Adipocyte (in vitro differentiated cells): Measurements from ENCODE around the gene CLCN6.
"Not testable (repeated sequence)": the region's sequence is repeated elsewhere in the genome, so short reads cannot be mapped to it uniquely, and the experiment has no call there.

ENCODE experiments used
- DNase-seq: peaks from one replicate; pipeline ENCODE4 v3.0.0-alpha.2; 2015; ENCODE audit warnings: low read depth
- H3K27me3 ChIP-seq: replicated peaks from 2 replicates; pipeline ENCODE4 v1.7.0; 2013; ENCODE audit warnings: mild to moderate bottlenecking, low read length, moderate library complexity; ENCODE audit not compliant: control insufficient read depth, insufficient read depth
- H3K36me3 ChIP-seq: 2 replicates; pipeline ENCODE4 v1.7.0; 2013; ENCODE audit warnings: low read length, mild to moderate bottlenecking, moderate library complexity; ENCODE audit not compliant: control insufficient read depth, insufficient read depth, severe bottlenecking
- H3K4me1 ChIP-seq: 2 replicates; pipeline ENCODE4 v1.7.0; 2013; ENCODE audit warnings: mild to moderate bottlenecking, low read length, moderate library complexity; ENCODE audit not compliant: control insufficient read depth, insufficient read depth
- H3K4me3 ChIP-seq: 2 replicates; pipeline ENCODE4 v1.7.0; 2013; ENCODE audit warnings: mild to moderate bottlenecking, low read length, moderate library complexity
- H3K9ac ChIP-seq: 2 replicates; pipeline ENCODE4 v1.7.0; 2013; ENCODE audit warnings: mild to moderate bottlenecking, low read length, moderate library complexity
- H3K9me3 ChIP-seq: 2 replicates; pipeline ENCODE4 v1.7.0; 2013; ENCODE audit warnings: mild to moderate bottlenecking, low read length, moderate library complexity; ENCODE audit not compliant: control insufficient read depth

Gene CLCN6

DNA sequence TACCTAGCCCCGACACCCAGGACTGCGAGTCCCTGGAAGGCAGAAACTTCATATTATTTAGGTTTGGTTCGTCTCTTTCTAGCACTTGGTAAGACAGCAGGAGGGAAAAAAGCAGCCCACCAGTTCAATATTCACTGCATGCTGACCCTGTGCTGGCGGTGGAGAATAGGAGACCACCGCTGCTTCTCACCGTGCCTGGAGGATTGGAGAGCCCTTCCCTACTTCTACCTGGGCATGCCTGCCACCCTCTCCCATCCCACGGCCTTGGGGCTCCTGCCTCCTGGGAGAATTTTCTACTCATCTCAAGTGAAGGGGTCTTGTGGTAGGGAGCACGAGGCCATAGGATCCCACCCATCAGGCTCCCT, 5.6 kb upstream of the CLCN6 start:
- Histone ChIP-seq H3K9ac (no peak overlapping the region), H3K27me3 (no peaks in the 10 kb centered on the region), H3K36me3 (peaks cover 33% of the 10 kb centered on the region), H3K4me3 (no peak overlapping the region), H3K4me1 (peaks cover 52% of the 10 kb centered on the region), H3K9me3 (no peaks in the 10 kb centered on the region)
- no peak for DNase-seq

DNA sequence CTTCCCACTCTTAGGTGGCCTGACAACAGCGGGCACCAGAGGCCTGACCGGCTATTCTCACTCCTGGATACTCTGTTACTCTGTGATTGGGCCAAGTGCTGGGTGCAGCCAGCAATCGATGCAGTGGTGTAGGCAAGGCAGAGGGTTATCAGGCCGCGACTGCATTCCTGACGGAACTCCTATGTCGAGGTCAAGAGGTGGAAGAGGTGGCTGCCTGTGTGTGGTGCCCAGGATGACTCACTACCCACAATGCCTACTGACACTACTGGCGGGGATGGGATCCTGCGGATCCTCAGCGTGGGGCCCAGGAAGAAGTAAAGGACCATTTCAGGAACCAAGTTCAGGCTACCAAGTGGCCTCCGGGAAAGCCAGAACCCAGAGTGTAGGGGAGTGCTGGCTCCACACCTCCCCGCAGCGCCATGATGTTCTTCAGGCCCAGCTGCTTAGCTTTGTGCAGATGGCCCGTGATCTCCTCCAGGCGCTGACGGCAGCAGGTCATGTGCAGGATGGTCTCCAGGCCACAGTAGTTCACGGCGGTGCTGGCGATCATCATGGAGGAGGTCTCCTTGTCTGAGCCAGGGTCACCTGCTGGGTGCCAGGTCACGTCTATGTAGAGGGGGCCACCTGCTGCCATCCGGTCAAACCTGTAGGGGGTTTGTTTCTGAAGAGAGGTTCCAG, 5.1 kb upstream of the CLCN6 start:
- H3K36me3 ChIP-seq: peaks cover 27% of the 10 kb centered on the region
- H3K4me1 ChIP-seq: peaks cover 52% of the 10 kb centered on the region
- no peaks in the 10 kb centered on the region for H3K9me3 ChIP-seq
- no peak overlapping the region for H3K9ac ChIP-seq
- H3K27me3 ChIP-seq: no peaks in the 10 kb centered on the region
- DNase-seq: no peak
- peak overlapping the region; percentile 16 for H3K4me3 ChIP-seq

DNA sequence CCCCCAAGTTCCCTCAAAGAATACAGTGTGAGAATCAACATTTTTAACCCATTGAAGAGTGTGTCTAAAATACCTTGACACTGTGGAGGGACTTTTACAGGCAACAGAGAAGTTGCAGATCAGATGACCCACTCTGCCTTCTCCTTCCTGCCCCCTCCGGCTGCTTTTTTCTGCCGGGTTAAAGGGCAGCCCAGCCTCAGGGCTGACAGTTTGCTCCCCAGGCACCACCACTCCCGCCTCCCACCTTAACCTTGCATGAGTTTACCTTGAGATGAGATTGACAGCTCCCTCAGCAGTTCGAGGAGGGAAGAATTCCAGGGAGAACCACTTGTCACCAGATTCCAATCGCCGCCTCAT, 3.4 kb upstream of the CLCN6 start:
- Histone ChIP-seq H3K36me3 (peaks cover 24% of the 10 kb centered on the region), H3K4me1 (peaks cover 50% of the 10 kb centered on the region)
- DNase-seq: peak; percentile 43

DNA sequence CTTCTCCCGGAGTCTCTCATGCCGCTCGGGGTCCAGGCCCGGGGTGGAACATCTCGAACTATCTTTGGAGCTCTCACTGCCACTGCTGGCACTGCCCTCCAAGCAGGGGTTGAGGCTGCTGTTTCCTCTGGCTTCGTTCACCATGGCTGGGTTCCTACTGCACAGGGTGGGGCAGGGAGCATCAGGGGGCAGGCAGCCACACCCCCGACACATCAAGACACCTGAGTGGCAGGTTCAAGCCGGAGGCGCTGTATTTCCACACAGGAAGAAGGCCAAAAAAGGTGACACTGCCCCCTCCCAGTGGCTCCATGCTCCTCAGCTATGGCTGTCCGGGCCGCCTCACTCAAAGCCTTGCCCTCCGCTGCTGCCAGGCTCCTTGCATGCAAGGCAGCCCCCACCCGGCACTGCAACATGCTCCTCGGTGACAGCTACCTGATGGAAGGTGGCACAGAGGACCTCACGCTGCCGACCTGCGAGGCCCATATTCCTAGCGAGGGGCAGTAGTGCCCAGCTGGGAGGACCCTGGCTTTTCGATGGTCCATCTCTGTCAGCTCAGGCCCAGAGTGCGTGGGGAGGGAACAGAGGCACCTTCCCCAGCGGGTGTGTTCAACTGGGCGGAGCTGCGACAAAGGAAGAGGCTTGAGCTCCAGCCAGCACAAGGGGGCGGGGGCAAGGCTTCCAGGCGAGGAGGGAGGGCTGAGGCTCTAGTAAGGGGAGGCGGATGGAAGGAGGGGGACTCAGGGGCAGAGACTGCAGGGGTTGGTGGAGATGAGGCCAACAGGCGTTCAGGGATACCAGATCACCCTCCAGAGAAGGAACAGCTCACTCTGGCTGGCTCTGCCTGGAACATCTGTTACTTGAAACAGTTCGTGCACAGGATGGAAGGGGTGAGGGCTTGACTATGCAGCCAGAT, 2.8 kb upstream of the CLCN6 start:
- peak overlapping the region; percentile 95 for H3K4me3 ChIP-seq
- H3K9ac ChIP-seq: peak overlapping the region; percentile 91
- H3K27me3 ChIP-seq: no peaks in the 10 kb centered on the region
- H3K9me3 ChIP-seq: no peaks in the 10 kb centered on the region
- peak; percentile 98 for DNase-seq
- peaks cover 26% of the 10 kb centered on the region for H3K36me3 ChIP-seq
- H3K4me1 ChIP-seq: peaks cover 50% of the 10 kb centered on the region

More for the DNA sequence above, 3.4 kb upstream of the CLCN6 start:
- no peaks in the 10 kb centered on the region for H3K27me3 ChIP-seq
- H3K9me3 ChIP-seq: no peaks in the 10 kb centered on the region
- peak overlapping the region; percentile 91 for H3K9ac ChIP-seq
- H3K4me3 ChIP-seq: peak overlapping the region; percentile 95

DNA sequence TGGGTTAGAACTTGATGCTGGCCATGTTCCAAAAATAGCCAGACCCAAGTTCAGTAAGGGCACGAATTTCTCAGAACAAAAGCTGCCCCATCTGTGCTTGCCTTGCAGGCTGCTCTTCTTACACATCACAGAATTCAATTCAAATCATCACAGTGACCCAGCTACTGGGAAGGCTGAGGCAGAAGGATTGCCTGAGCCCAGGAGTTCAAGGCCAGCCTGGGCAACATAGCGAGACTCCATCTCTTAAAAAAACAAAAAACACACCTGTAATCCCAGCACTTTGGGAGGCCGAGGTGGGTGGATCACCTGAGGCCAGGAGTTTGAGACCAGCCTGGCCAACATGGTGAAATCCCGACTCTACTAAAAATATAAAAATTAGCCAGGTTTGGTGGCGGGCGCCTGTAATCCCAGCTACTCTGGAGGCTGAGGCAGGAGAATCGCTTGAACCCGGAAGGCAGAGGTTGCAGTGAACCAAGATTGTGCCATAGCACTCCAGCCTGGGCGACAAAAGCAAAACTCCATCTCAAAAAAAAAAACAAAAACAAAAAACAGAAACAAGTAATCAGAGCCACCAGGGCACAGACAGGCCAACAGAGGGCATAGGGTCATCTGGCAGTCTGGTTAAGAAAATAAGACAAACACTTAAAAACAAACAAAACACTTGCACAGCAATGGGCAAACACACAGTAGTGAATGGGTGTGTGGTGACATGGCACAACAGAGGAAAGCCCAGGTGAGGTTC, 1.9 kb upstream of the CLCN6 start:
- DNase-seq, H3K9me3 ChIP-seq, H3K27me3 ChIP-seq: not testable (repeated sequence)
- H3K36me3 ChIP-seq: peaks cover 27% of the 10 kb centered on the region
- peaks cover 50% of the 10 kb centered on the region for H3K4me1 ChIP-seq
- peak overlapping the region; percentile 95 for H3K4me3 ChIP-seq
- H3K9ac ChIP-seq: peak overlapping the region; percentile 94

DNA sequence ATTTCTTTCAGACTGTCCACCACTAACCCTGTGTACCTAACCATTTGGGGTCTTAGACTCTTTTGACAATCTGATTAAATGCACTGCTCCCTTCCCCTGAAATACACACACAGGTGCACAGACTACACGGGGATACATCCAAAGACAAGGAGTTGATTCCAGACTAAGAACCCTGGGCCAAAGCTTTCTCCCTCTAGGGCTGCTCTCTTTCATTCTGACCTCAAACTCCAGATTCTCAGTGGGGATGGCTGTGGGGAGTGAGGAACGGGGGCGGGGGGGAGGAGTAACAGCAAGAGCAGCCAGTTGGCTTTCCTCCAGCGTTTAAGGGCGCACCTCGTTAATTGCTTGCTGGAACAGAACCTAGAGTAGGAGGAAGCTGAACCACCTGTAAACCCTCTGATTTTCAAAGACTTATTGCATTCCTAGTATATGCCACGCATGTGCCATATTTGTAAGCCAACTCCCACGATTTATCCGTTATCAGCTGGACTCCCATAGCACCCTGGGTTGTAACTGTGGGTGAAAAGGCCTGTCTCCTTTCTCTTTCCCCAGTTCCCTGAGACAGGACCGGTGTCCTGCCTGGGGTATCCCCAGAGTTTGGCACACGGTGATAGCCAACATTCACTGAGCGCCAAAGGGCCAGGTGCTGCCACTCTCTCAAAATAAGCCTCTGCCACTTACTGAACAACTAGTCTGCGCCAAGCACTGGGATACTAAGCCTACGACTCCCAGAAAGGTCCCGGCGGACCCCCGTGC, 1.1 kb upstream of the CLCN6 start:
- peak overlapping the region; percentile 94 for H3K9ac ChIP-seq
- no peaks in the 10 kb centered on the region for H3K27me3 ChIP-seq
- peak overlapping the region; percentile 95 for H3K4me3 ChIP-seq
- peak; percentile 50 for DNase-seq
- peaks cover 50% of the 10 kb centered on the region for H3K4me1 ChIP-seq
- H3K36me3 ChIP-seq: peaks cover 34% of the 10 kb centered on the region
- no peaks in the 10 kb centered on the region for H3K9me3 ChIP-seq

DNA sequence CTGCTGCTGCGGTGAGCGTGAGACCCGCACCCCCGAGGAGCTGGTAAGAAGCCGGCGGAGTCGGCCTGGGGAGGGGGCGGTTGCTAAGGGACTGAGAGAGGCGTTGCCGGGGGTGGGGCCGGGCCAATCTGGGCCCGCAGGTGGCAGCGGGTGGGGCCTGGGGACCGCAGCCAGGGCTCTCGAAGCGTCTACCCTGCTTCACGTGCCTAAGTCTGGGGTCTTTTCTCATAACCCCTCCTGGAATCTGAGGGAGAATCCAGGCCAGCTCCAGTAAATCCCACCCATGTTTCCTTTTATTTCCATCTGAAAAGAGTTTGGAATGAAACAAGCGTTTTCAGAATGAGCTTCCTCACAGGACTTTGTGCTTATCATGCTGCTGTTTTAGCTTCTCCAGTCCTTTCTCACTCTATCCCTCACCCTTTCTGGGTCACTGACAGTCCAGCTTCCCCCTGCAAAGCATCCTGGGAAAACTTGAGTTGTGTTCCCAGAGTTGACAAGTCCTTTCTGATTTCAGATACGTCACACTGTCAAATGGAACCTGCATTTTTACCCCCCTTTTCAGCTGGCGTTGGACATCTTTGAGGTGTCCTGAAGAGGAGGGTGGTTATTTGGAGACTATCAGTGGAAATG, 431 bp downstream of the CLCN6 start:
- Histone ChIP-seq H3K36me3 (peaks cover 30% of the 10 kb centered on the region), H3K4me3 (peak overlapping the region; percentile 95), H3K9me3 (no peaks in the 10 kb centered on the region), H3K4me1 (peaks cover 48% of the 10 kb centered on the region), H3K27me3 (no peaks in the 10 kb centered on the region), H3K9ac (peak overlapping the region; percentile 94)
- DNase-seq: peak; percentile 65

DNA sequence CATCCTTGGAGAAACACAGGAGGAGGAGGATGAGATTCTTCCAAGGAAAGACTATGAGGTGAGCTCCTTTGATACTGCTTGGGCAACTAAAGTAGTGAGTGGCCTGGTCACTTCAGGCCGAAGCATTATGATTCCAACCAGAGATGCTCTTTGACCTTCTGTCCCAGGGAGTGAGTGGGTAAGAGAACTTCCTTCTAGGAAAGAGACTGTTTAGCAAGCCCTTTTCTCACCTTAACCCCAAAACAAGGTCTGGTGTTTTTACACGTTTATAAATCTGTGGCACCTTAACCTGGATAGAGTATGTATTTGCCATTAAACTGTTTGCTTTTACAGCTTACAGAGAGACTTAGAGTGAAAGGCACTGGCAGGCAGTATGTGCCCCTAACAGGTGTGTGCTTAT, 1.1 kb downstream of the CLCN6 start:
- DNase-seq: no peak
- Histone ChIP-seq H3K9ac (peak overlapping the region; percentile 94), H3K4me1 (peaks cover 44% of the 10 kb centered on the region), H3K27me3 (no peaks in the 10 kb centered on the region), H3K9me3 (no peaks in the 10 kb centered on the region), H3K4me3 (peak overlapping the region; percentile 95), H3K36me3 (peaks cover 37% of the 10 kb centered on the region)

DNA sequence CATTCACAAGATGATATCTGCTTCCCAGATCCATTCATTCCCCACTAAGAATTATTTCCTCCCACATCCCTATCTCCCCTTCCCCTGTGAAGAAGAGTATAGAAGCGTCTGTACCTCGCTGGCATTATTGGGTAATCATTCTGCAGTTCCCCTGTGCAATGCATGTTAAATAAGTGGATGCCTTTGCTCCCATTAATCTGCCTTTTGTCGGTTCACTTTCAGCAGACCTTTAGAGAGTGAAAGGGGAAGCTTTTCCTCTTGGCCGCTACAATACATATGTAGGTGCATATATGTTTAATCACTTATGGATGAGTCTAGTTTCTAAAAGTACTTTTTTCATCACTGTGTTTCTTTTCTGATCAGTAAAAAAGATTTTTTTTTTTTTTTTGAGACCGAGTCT, 7.0 kb downstream of the CLCN6 start:
- Histone ChIP-seq H3K9ac (no peak overlapping the region), H3K4me1 (peaks cover 4% of the 10 kb centered on the region), H3K4me3 (no peak overlapping the region), H3K27me3 (no peaks in the 10 kb centered on the region), H3K9me3 (no peaks in the 10 kb centered on the region), H3K36me3 (peaks cover 82% of the 10 kb centered on the region)
- no peak for DNase-seq

DNA sequence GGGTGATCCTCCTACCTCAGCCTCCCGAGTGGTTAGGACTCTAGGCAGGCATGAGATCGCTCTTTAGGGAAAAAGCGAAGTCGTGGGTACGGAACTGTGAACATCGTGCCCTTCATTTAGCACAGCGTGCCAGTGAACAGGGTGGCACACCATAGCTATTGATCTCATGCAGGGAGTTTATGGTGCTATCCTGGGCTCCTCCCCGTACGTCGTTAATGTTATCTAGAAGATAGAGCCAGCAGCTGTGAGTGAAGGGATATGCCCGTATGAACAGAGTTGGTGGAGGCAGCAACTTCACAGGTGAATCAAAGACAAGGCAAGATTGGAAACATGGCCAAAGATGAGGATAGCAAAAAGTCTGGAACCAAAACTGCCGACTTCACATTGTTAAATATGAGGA, 11.2 kb downstream of the CLCN6 start:
- H3K4me3 ChIP-seq: no peak overlapping the region
- H3K27me3 ChIP-seq: no peaks in the 10 kb centered on the region
- peaks cover 84% of the 10 kb centered on the region for H3K36me3 ChIP-seq
- H3K9me3 ChIP-seq: no peaks in the 10 kb centered on the region
- DNase-seq: no peak
- peaks cover 9% of the 10 kb centered on the region for H3K4me1 ChIP-seq
- H3K9ac ChIP-seq: no peak overlapping the region
